SU-DHL-6 (cell line): ENCODE measurements around the gene PITPNC1.

Experiments used
- CTCF ChIP-seq: fragments of 200-600 bp; sonication (generic); IDR thresholded peaks from one replicate; pipeline ENCODE4 v1.5.1; 2017; ENCODE audit warnings: antibody characterized with exemption, mild to moderate bottlenecking, low read length, moderate library complexity; ENCODE audit not compliant: insufficient read depth, poor library complexity, severe bottlenecking
- EZH2phosphoT487 ChIP-seq: fragments of 200-600 bp; sonication (generic), shearing (Covaris generic); conservative IDR thresholded peaks from 2 replicates; pipeline ENCODE4 v1.6.1; 2018; ENCODE audit warnings: mild to moderate bottlenecking, antibody characterized with exemption, low read length, moderate library complexity, mixed read lengths

GRCh38 chr17:67364847-67365737 is 12.0 kb upstream of the PITPNC1 start:
- no peak for TF ChIP-seq CTCF
- no peak for TF ChIP-seq EZH2phosphoT487
